GM10847 (cell line): ENCODE data around the gene XRCC5.

ENCODE experiments used
- POLR2A ChIP-seq: IDR thresholded peaks from 2 replicates; pipeline ENCODE4 v1.6.1; 2011; ENCODE audit not compliant: insufficient read length; ENCODE audit errors: extremely low read depth

The XRCC5 gene

DNA sequence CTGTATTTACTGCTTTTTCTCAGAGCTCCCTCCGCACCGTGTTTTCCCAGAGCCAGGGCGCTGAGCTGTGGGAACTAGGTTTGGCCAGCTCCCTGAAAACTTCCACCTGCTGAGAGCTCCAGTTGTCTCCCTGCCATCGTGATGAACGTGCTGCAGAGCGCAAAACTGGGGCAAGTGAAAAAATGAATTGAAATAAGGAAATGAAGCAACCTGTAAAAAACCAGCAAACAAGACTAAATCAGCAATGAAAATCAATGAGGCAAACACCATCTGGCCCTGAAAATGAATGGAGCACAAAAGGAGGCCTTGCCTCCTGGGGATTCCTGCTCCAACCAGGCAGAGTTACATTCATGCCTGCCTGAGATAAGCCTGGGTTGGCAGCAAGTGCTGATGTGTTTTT is 133.2 kb downstream of the XRCC5 start:
- TF ChIP-seq POLR2A, result no peak

DNA sequence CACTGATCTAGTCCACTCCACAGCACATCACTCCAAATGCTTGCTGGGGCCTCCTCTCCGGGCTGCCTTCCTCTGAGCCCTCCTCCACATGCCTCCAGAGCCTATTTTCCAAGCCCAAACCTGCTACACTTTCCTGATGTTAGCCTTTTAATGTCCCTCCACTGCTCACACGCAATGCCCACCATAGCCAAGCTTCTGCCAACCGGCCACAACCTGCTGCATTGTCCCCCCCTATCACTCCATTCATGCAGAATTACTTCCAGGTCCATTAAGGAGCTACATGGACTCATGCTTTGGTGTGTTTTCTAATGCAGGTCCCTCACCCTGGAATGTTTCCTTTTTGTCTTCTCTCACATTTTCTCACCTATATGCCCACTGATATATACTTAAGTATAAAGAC is 133.9 kb downstream of the XRCC5 start:
- no peak for TF ChIP-seq POLR2A

DNA sequence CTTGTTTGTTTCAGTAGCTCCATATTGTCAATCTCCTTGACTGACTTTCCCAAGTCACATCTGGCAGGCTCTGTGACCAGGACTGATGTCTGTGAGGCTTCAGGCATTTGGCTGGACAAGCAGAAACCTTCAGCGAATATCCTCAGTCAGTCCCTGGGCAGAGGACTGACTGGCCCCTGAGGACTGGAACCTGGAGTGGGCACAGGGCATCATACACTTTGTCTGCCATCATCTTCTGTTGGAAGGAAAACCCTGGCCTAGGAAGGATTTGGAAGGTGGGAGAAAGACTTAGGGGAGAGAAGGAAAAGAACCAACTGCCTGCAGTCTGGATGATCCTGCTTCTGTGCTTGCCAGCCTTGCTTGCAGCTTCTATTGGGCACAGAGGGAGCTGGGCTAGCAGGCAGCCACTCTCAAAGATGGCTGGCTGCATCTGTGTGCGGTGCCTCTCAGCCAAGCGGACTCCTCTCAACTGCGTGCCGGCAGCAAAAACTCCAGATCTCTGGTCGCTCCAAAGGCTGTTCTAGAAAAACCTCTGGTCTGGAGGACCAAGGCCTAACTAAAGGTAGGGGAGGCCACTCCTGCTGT is 136.3 kb downstream of the XRCC5 start:
- TF ChIP-seq POLR2A, result no peak

DNA sequence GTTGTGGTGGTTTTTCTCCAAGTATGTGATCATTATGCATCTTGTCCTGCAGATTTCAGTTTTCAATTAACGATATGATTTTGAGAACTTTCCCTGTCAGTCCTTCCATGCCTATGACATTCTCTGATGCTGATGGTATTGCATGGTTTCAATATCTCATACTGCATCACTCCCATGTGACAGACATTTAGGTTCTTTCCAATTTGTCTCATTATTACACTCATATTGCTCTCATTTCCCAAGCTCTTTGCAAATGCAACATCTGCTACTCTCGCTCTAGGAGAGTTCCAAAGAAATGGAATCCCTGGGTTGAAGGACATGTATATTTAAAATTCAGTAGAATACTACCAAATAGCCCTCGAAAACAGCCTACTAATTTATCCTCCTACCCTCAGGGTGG is 137.6 kb downstream of the XRCC5 start:
- TF ChIP-seq POLR2A, result no peak
